Type B pancreatic cell (in vitro differentiated cells): ENCODE results near the gene LRRC8D. TPM values are rescaled to one million over a fixed set of nuclear protein-coding genes. Genes with fewer than 3 reads are reported as not detected.

Experiments used
- DNase-seq: peaks from one replicate; pipeline ENCODE4 v3.0.0; 2021; ENCODE audit warnings: mixed read lengths; ENCODE audit not compliant: unreplicated experiment; ENCODE audit errors: extremely low spot score
- H3K27ac Mint-ChIP-seq: 2 replicates; pipeline ENCODE4 v1.8.0; 2021; ENCODE audit warnings: mild to moderate bottlenecking, mixed read lengths
- H3K27me3 Mint-ChIP-seq: 2 replicates; pipeline ENCODE4 v1.8.0; 2021; ENCODE audit warnings: mixed read lengths
- H3K36me3 Mint-ChIP-seq: 2 replicates; pipeline ENCODE4 v1.8.0; 2021; ENCODE audit warnings: mixed read lengths
- H3K4me1 Mint-ChIP-seq: one replicate; pipeline ENCODE4 v1.8.0; 2021; ENCODE audit warnings: mixed read lengths; ENCODE audit not compliant: unreplicated experiment
- H3K4me3 Mint-ChIP-seq: 2 replicates; pipeline ENCODE4 v1.8.0; 2021; ENCODE audit warnings: mild to moderate bottlenecking, mixed read lengths
- H3K9me3 Mint-ChIP-seq: 2 replicates; pipeline ENCODE4 v1.8.0; 2021; ENCODE audit warnings: mixed read lengths
- CTCF ChIP-seq: fragments of 200-600 bp; sonication (generic); conservative IDR thresholded peaks from 2 replicates; pipeline ENCODE4 v1.5.0; 2021; ENCODE audit warnings: antibody characterized with exemption, mild to moderate bottlenecking
- total RNA-seq: library from RNA; stranded (reverse); gene quantifications from 2 replicates; pipeline ENCODE4 v1.2.1, GENCODE V29; 2021; ENCODE audit warnings: low replicate concordance

LRRC8D gene
- total RNA-seq, 1 donor from 2014 or later: 31.1 TPM

GRCh38 chr1:89843273-89844130 is 22.7 kb downstream of the LRRC8D start:
- peak overlapping the region; percentile 88 for H3K27ac Mint-ChIP-seq
- H3K4me1 Mint-ChIP-seq: peaks cover 34% of the 10 kb centered on the region
- no peaks in the 10 kb centered on the region for H3K27me3 Mint-ChIP-seq
- H3K36me3 Mint-ChIP-seq: peaks cover 26% of the 10 kb centered on the region
- peak overlapping the region; percentile 89 for H3K4me3 Mint-ChIP-seq
- no peaks in the 10 kb centered on the region for H3K9me3 Mint-ChIP-seq
- peak; percentile 79 for TF ChIP-seq CTCF
- DNase-seq: peak; percentile 76

GRCh38 chr1:89844241-89844807 is 23.5 kb downstream of the LRRC8D start:
- no peak for TF ChIP-seq CTCF
- Mint-ChIP-seq H3K36me3 (peaks cover 26% of the 10 kb centered on the region), H3K4me1 (peaks cover 30% of the 10 kb centered on the region), H3K27ac (no peak overlapping the region), H3K27me3 (no peaks in the 10 kb centered on the region), H3K4me3 (peak overlapping the region; percentile 89), H3K9me3 (no peaks in the 10 kb centered on the region)
- no peak for DNase-seq

GRCh38 chr1:89844860-89845259 is 24.0 kb downstream of the LRRC8D start:
- Mint-ChIP-seq H3K27me3 (no peaks in the 10 kb centered on the region), H3K4me3 (peak overlapping the region; percentile 89), H3K9me3 (no peaks in the 10 kb centered on the region), H3K27ac (no peak overlapping the region), H3K4me1 (peaks cover 26% of the 10 kb centered on the region), H3K36me3 (peaks cover 26% of the 10 kb centered on the region)
- no peak for TF ChIP-seq CTCF
- DNase-seq: no peak

- H3K27me3 Mint-ChIP-seq: no peaks in the 10 kb centered on the region
- no peak overlapping the region for H3K27ac Mint-ChIP-seq
- no peak for TF ChIP-seq CTCF
- H3K9me3 Mint-ChIP-seq: no peaks in the 10 kb centered on the region
- peaks cover 18% of the 10 kb centered on the region for H3K4me1 Mint-ChIP-seq
- no peak overlapping the region for H3K4me3 Mint-ChIP-seq
- no peak for DNase-seq
- peaks cover 29% of the 10 kb centered on the region for H3K36me3 Mint-ChIP-seq
Observed at GRCh38 chr1:89847191-89847729, 26.4 kb downstream of the LRRC8D start.

- Mint-ChIP-seq H3K27ac (no peak overlapping the region), H3K4me3 (no peak overlapping the region), H3K27me3 (no peaks in the 10 kb centered on the region), H3K4me1 (peaks cover 8% of the 10 kb centered on the region), H3K9me3 (no peaks in the 10 kb centered on the region), H3K36me3 (peaks cover 16% of the 10 kb centered on the region)
- no peak for TF ChIP-seq CTCF
- DNase-seq: no peak
Observed at GRCh38 chr1:89850844-89851415, 30.1 kb downstream of the LRRC8D start.
